Mucosa of descending colon (tissue), 3 donors: Measurements from ENCODE around the gene POU6F2. TPM values are rescaled to one million over a fixed set of nuclear protein-coding genes. Genes with fewer than 3 reads are reported as not detected.

Experiments used
- ATAC-seq: fragments of 200-7000 bp; cut with Tn5 transposase; one replicate; pipeline ENCODE4 v1.9.1; 2020; ENCODE audit warnings: mild to moderate bottlenecking, moderate library complexity
- DNase-seq, 3 donors: peaks; one replicate each; pipeline ENCODE4 v3.0.0-alpha.2; 2020
- H3K36me3 ChIP-seq: fragments of 200-600 bp; one replicate; pipeline ENCODE4 v1.8.0; 2021; ENCODE audit warnings: low read depth, mild to moderate bottlenecking
- H3K4me1 ChIP-seq: fragments of 200-600 bp; one replicate; pipeline ENCODE4 v1.8.0; 2021; ENCODE audit warnings: low read depth, mild to moderate bottlenecking
- H3K4me3 ChIP-seq: fragments of 200-600 bp; one replicate; pipeline ENCODE4 v1.8.0; 2021; ENCODE audit warnings: mild to moderate bottlenecking
- H3K9me3 ChIP-seq: fragments of 200-600 bp; one replicate; pipeline ENCODE4 v1.8.0; 2021; ENCODE audit warnings: mild to moderate bottlenecking
- CTCF ChIP-seq: fragments of 200-600 bp; IDR thresholded peaks from one replicate; pipeline ENCODE4 v1.8.0; 2022; ENCODE audit warnings: antibody characterized with exemption, mild to moderate bottlenecking
- intact Hi-C, 2 donors: fragments of 100-400 bp; cut with DNase I in 1 of 2; cut with micrococcal nuclease in 1 of 2; formaldehyde crosslinking; loops; one replicate each; pipeline versions ENCODE4 v1.11.0 to v1.11.1; 2022; cut with DNase I, micrococcal nuclease
- total RNA-seq, 3 donors: library from RNA; stranded (reverse); fragmentation: NEBNext Ultra II Directional in 2 of 3; extraction: Animal tissue kit (Norgen Biotek cat#: 25700) in 2 of 3; gene quantifications; one replicate each; pipeline versions ENCODE4 v1.2.1 to v1.2.4, GENCODE V29; 2021 to 2023
- donor health status: DM: no; HTN: no; CAD: no; lungs with moderate emphysema.
- donor health status: DM: no; HTN: no; CAD: no.
- donor health status: DM: no; HTN: yes; CAD: no.

The POU6F2 gene
- total RNA-seq, 3 donors from 2014 or later = 0.90 TPM; not detected in 2

- H3K4me3 ChIP-seq = no peak overlapping the region
- H3K9me3 ChIP-seq = no peaks in the 10 kb centered on the region
- H3K36me3 ChIP-seq = no peaks in the 10 kb centered on the region
- DNase-seq = no peak
- no peak for TF ChIP-seq CTCF
- H3K4me1 ChIP-seq = no peaks in the 10 kb centered on the region
- no peak for ATAC-seq
- intact Hi-C loops = no loop called here
These were observed 121.4 kb downstream of the POU6F2 start for GRCh38 chr7:39099146-39099545.

GRCh38 chr7:39100270-39100669 lies 122.6 kb downstream of the POU6F2 start:
- no peaks in the 10 kb centered on the region for H3K9me3 ChIP-seq
- intact Hi-C loops = no loop called here
- no peak overlapping the region for H3K4me3 ChIP-seq
- H3K36me3 ChIP-seq = no peaks in the 10 kb centered on the region
- H3K4me1 ChIP-seq = no peaks in the 10 kb centered on the region
- TF ChIP-seq CTCF = no peak
- ATAC-seq = no peak
- no peak for DNase-seq

GRCh38 chr7:39102234-39102633 lies 124.5 kb downstream of the POU6F2 start:
- DNase-seq (no peak), ATAC-seq (no peak)
- intact Hi-C loops = no loop called here
- Histone ChIP-seq H3K36me3 (no peaks in the 10 kb centered on the region), H3K4me3 (no peak overlapping the region), H3K9me3 (no peaks in the 10 kb centered on the region), H3K4me1 (no peaks in the 10 kb centered on the region)
- no peak for TF ChIP-seq CTCF

GRCh38 chr7:39105720-39106119 lies 128.0 kb downstream of the POU6F2 start:
- no peak for ATAC-seq

GRCh38 chr7:39125846-39126245 lies 148.1 kb downstream of the POU6F2 start:
- no peak overlapping the region for H3K4me3 ChIP-seq
- intact Hi-C loops = no loop called here
- no peaks in the 10 kb centered on the region for H3K36me3 ChIP-seq
- no peak for ATAC-seq
- no peak for TF ChIP-seq CTCF
- DNase-seq = no peak
- H3K9me3 ChIP-seq = no peaks in the 10 kb centered on the region
- no peaks in the 10 kb centered on the region for H3K4me1 ChIP-seq

More at GRCh38 chr7:39105720-39106119, 128.0 kb downstream of the POU6F2 start:
- intact Hi-C loops = no loop called here
- no peak for TF ChIP-seq CTCF
- DNase-seq = no peak
- H3K4me3 ChIP-seq = no peak overlapping the region
- no peaks in the 10 kb centered on the region for H3K36me3 ChIP-seq
- H3K4me1 ChIP-seq = no peaks in the 10 kb centered on the region
- H3K9me3 ChIP-seq = no peaks in the 10 kb centered on the region

- TF ChIP-seq CTCF = no peak
- Histone ChIP-seq H3K36me3 (no peaks in the 10 kb centered on the region), H3K4me1 (no peaks in the 10 kb centered on the region), H3K9me3 (no peaks in the 10 kb centered on the region), H3K4me3 (no peak overlapping the region)
- ATAC-seq (no peak), DNase-seq (no peak)
- intact Hi-C loops = no loop called here
These were observed 149.3 kb downstream of the POU6F2 start for GRCh38 chr7:39127058-39127457.
